IPS DF 6.9 (cell line): ENCODE results near the gene HSF5.

Experiments used
- DNase-seq: peaks from one replicate; pipeline ENCODE4 v3.0.0-alpha.2; 2013; ENCODE audit warnings: low read depth, low spot score
- H3K27ac ChIP-seq: one replicate; pipeline ENCODE4 v1.5.1; 2013; ENCODE audit warnings: low read length, control low read depth
- H3K27me3 ChIP-seq: 2 replicates; pipeline ENCODE4 v1.6.1; 2013; ENCODE audit warnings: mild to moderate bottlenecking, low read length; ENCODE audit not compliant: control insufficient read depth, insufficient read depth
- H3K36me3 ChIP-seq: 2 replicates; pipeline ENCODE4 v1.6.1; 2013; ENCODE audit warnings: low read length; ENCODE audit not compliant: control insufficient read depth, insufficient read depth
- H3K4me1 ChIP-seq: 2 replicates; pipeline ENCODE4 v1.6.1; 2013; ENCODE audit warnings: low read length; ENCODE audit not compliant: control insufficient read depth, insufficient read depth
- H3K4me3 ChIP-seq: 2 replicates; pipeline ENCODE4 v1.5.1; 2013; ENCODE audit warnings: mild to moderate bottlenecking, low read length
- H3K9me3 ChIP-seq: 2 replicates; pipeline ENCODE4 v1.6.1; 2013; ENCODE audit warnings: low read length, inconsistent platforms; ENCODE audit not compliant: control insufficient read depth, insufficient read depth
- WGBS: extraction: QIAGEN DNeasy Blood & Tissue Kit; methylation state at CpG from one replicate; pipeline ENCODE4 v1.1.7; 2013; ENCODE audit warnings: mixed read lengths, missing lambda C conversion rate; ENCODE audit not compliant: insufficient read length, insufficient coverage; 5-methylcytosine and 5-hydroxymethylcytosine counted together

The HSF5 gene

DNA sequence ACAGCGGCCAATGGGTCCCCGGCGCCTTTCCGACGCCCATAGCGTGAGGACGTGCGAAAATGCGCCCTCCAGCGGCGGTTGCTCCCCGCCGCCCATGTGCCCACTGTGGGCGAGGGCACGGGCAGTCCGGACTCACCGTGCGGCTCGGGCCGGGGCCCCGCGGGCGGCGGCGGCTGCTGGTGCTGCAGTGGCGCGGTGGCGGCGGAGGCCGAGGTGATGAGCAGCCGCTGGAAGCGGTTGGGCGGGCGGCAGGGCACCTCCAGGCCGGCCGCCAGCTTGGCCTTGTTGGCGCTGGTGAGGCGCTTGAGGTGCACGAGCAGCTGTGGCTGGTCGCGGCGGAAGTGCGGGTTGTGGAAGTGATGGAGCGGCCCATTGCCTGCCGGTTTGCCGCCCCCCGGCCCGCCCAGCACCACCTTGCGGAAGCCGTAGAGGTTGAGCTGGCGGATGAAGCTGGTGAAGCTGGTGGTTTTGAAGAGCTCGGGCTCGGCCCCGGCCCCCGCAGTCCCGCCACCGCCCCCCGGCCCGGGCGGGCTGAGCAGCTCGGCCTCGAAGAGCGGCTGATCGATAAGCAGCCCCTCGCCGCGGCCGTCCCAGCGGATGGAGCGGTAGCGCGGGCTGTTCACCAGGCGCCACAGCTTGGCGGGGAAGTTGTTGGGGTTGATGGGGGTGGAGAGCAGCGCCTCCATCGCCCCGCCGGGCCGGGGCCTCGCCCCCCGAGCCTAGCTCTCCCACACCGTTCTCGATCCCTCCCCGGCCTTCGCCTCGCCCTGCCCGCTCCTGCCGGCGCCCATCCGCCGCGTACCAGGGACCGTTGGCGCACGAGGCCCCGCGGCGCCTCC is at the start of gene HSF5:
Gene HSF5, minus strand, starts transcription at position 820 of the 839 bp plus-strand sequence. Its CDS starts 134 bp downstream, at position 686.
- H3K36me3 ChIP-seq: peaks cover 15% of the 10 kb centered on the region; the same call in 1 of the 2 replicates
- no peak within 1 kb of the TSS for H3K4me3 ChIP-seq
- H3K27me3 ChIP-seq: no peaks in the 10 kb centered on the region
- no peak within 1 kb of the TSS for H3K27ac ChIP-seq
- H3K9me3 ChIP-seq: no peaks in the 10 kb centered on the region
- H3K4me1 ChIP-seq: no peaks in the 10 kb centered on the region; the same call in 1 of the 2 replicates
- WGBS: no CpG with 5 or more reads among the region's 98 CpGs
- DNase-seq: no peak

DNA sequence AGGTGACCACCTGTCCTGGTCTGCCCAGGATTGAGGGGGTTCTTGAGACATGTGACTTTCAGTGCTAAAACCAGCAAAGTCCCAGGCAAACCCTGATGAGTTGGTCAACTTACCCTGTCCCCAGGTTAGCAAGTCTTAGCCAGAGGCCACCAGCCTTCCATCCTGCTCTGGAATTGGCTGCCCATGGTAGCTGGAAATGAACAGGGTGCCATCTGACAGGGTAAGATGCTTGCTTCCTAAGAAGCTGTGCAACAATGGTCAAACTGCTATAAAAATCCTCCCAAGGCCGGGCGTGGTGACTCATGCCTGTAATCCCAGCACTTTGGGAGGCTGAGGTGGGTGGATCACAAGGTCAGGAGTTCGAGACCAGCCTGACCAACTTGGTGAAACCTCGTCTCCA is 49.1 kb upstream of the HSF5 start:
- 0 out of 2 replicates have a peak, but pooled peaks cover 5% of the 10 kb centered on the region for H3K4me1 ChIP-seq
- H3K27me3 ChIP-seq: no peaks in the 10 kb centered on the region
- no peak for DNase-seq
- WGBS: no CpG with 5 or more reads among the region's 4 CpGs
- H3K27ac ChIP-seq: no peak overlapping the region
- no peaks in the 10 kb centered on the region for H3K36me3 ChIP-seq
- H3K9me3 ChIP-seq: no peaks in the 10 kb centered on the region
- no peak overlapping the region for H3K4me3 ChIP-seq

DNA sequence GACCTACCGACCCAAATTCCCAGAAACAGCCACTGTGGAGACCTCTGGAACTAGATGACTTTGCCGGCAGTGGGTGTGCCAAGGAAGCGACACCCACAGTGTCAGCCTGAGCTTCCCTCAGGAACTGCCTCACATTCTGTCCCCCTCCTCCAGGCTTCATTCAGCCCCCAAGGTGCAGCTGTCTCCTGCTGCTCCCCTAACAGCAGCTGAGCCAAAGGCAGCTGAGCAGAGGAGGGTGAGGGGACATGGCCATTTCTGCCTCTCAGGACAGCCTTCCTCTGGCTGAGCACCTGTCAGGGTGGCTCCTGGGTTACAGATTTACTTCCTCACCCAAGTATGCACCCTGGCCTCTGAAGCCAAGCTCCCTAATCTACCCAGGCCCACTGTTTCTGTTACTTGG is 48.3 kb upstream of the HSF5 start:
- no peaks in the 10 kb centered on the region for H3K27me3 ChIP-seq
- no peaks in the 10 kb centered on the region for H3K36me3 ChIP-seq
- WGBS: no CpG with 5 or more reads among the region's 3 CpGs
- no peak overlapping the region for H3K4me3 ChIP-seq
- no peak overlapping the region for H3K27ac ChIP-seq
- DNase-seq: no peak
- H3K4me1 ChIP-seq: 0 out of 2 replicates have a peak, but pooled peaks cover 5% of the 10 kb centered on the region
- no peaks in the 10 kb centered on the region for H3K9me3 ChIP-seq

DNA sequence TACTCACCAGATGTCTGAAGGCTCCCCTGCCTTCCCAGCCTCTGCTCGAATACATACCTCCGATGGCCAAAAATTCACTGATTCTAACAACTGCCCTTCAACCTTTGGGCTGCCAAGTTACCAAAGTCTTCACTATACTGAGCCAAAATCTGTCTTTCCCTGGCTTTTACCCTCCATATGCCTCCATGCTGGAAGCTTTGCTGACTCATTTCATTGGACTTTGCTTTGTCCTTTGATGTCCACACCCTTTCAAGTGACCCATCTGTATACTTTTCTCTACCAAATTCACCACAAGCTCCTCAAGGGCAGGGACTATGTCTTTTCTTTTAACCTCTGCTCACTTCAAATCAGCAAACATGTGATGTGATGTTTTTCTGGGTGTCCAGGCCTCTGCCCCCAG is 47.2 kb upstream of the HSF5 start:
- DNase-seq: no peak
- H3K27ac ChIP-seq: no peak overlapping the region
- no peaks in the 10 kb centered on the region for H3K36me3 ChIP-seq
- no peaks in the 10 kb centered on the region for H3K27me3 ChIP-seq
- H3K9me3 ChIP-seq: no peaks in the 10 kb centered on the region
- no CpG with 5 or more reads among the region's 2 CpGs for WGBS
- 0 out of 2 replicates have a peak, but pooled peaks cover 5% of the 10 kb centered on the region for H3K4me1 ChIP-seq
- no peak overlapping the region for H3K4me3 ChIP-seq

DNA sequence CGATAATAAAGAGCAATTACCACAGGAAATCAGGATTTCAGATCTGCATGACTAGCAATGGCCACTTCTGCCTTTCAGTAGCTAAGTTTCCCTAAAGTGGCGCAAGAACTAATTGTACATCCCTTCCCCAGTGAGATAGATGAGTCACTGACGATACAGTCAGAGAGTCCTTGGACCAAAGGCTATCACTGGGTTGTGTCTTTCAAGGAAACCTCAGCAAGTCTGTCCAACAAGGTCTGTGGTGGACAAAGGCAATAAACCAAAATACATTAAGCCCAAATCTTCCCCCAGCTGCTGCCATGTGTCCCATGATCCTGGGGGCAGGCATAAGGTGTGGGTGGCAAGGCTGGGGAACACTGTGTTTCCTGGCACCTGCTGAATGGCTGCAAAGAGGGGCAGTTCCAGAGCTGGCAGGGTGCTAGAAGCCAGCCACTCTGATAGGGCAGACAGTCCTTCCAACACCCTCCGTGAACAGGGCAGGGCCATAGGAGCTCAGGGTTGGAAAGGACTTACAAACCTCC is 46.8 kb upstream of the HSF5 start:
- no peak overlapping the region for H3K4me3 ChIP-seq
- no CpG with 5 or more reads among the region's 4 CpGs for WGBS
- H3K27ac ChIP-seq: no peak overlapping the region
- no peaks in the 10 kb centered on the region for H3K36me3 ChIP-seq
- DNase-seq: no peak
- no peaks in the 10 kb centered on the region for H3K27me3 ChIP-seq
- no peaks in the 10 kb centered on the region for H3K9me3 ChIP-seq
- H3K4me1 ChIP-seq: 0 out of 2 replicates have a peak, but pooled peaks cover 5% of the 10 kb centered on the region

GRCh38 chr17:58534331-58534730 is 46.1 kb upstream of the HSF5 start:
- WGBS: no CpG with 5 or more reads among the region's 3 CpGs
- H3K4me1 ChIP-seq: 0 out of 2 replicates have a peak, but pooled peaks cover 5% of the 10 kb centered on the region
- H3K27me3 ChIP-seq: no peaks in the 10 kb centered on the region
- H3K27ac ChIP-seq: no peak overlapping the region
- H3K36me3 ChIP-seq: no peaks in the 10 kb centered on the region
- DNase-seq: no peak
- no peak overlapping the region for H3K4me3 ChIP-seq
- no peaks in the 10 kb centered on the region for H3K9me3 ChIP-seq

- 0 out of 2 replicates have a peak, but pooled peaks cover 5% of the 10 kb centered on the region for H3K4me1 ChIP-seq
- H3K27me3 ChIP-seq: no peaks in the 10 kb centered on the region
- no peak for DNase-seq
- H3K4me3 ChIP-seq: no peak overlapping the region
- no peak overlapping the region for H3K27ac ChIP-seq
- no peaks in the 10 kb centered on the region for H3K36me3 ChIP-seq
- no peaks in the 10 kb centered on the region for H3K9me3 ChIP-seq
- WGBS: no CpG with 5 or more reads among the region's 5 CpGs
Measured at GRCh38 chr17:58533616-58534188, 45.5 kb upstream of the HSF5 start.

GRCh38 chr17:58532555-58532951 is 44.3 kb upstream of the HSF5 start:
- Histone ChIP-seq H3K27me3 (no peaks in the 10 kb centered on the region), H3K9me3 (no peaks in the 10 kb centered on the region), H3K27ac (no peak overlapping the region), H3K4me1 (0 out of 2 replicates have a peak, but pooled peaks cover 5% of the 10 kb centered on the region), H3K4me3 (peak overlapping the region; percentile 69; the same call in 1 of the 2 replicates), H3K36me3 (no peaks in the 10 kb centered on the region)
- no peak for DNase-seq
- no CpG with 5 or more reads among the region's 3 CpGs for WGBS

GRCh38 chr17:58531661-58532554 is 43.7 kb upstream of the HSF5 start:
- 0 out of 2 replicates have a peak, but pooled peaks cover 5% of the 10 kb centered on the region for H3K4me1 ChIP-seq
- WGBS: no CpG with 5 or more reads among the region's 82 CpGs
- H3K9me3 ChIP-seq: no peaks in the 10 kb centered on the region
- no peak overlapping the region for H3K27ac ChIP-seq
- H3K36me3 ChIP-seq: no peaks in the 10 kb centered on the region
- peak overlapping the region; percentile 69 for H3K4me3 ChIP-seq
- DNase-seq: no peak
- no peaks in the 10 kb centered on the region for H3K27me3 ChIP-seq

- WGBS: no CpG with 5 or more reads among the region's 3 CpGs
- DNase-seq: no peak
- H3K36me3 ChIP-seq: no peaks in the 10 kb centered on the region
- H3K4me3 ChIP-seq: peak overlapping the region; percentile 69; the same call in 1 of the 2 replicates
- no peaks in the 10 kb centered on the region for H3K27me3 ChIP-seq
- H3K9me3 ChIP-seq: no peaks in the 10 kb centered on the region
- no peak overlapping the region for H3K27ac ChIP-seq
- peaks cover 5% of the 10 kb centered on the region; the same call in 1 of the 2 replicates for H3K4me1 ChIP-seq
Measured at GRCh38 chr17:58531122-58531521, 42.9 kb upstream of the HSF5 start.
